Measurements from ENCODE around the gene ISCU. TPM values are rescaled to one million over a fixed set of nuclear protein-coding genes. Genes with fewer than 3 reads are reported as not detected.

Gene ISCU
- total and polyA plus RNA-seq, 2 experiments from 2014 or later: 90.0 to 158 TPM

GRCh38 chr12:108560321-108560721 lies 2.1 kb upstream of the ISCU start:
- peak in 1 of 2 donors; percentile 95 for DNase-seq (ENCODE audit: low read depth in 1 of 2, low spot score in 1 of 2)
- Histone ChIP-seq H3K36me3 (peaks cover 10% of the 10 kb centered on the region), H3K4me1 (ENCODE audit: low read depth) (no peaks in the 10 kb centered on the region), H3K4me3 (peak overlapping the region; percentile 92), H3K9me3 (ENCODE audit: low read depth) (no peaks in the 10 kb centered on the region), H3K27ac (peak overlapping the region; percentile 93), H3K27me3 (no peaks in the 10 kb centered on the region)
- no peak for TF ChIP-seq CTCF (IDR thresholded peaks at IDR 0.05; ENCODE audit: low read depth, low read length)

- TF ChIP-seq CTCF (IDR thresholded peaks at IDR 0.05; ENCODE audit: low read depth, low read length): no peak
- peak within 1 kb of the TSS; percentile 93 for H3K27ac ChIP-seq
- H3K9me3 ChIP-seq (ENCODE audit: low read depth): no peaks in the 10 kb centered on the region
- H3K4me3 ChIP-seq: peak within 1 kb of the TSS; percentile 92
- H3K27me3 ChIP-seq: no peaks in the 10 kb centered on the region
- DNase-seq (ENCODE audit: low read depth in 1 of 2, low spot score in 1 of 2): peak; percentile 90
- no peaks in the 10 kb centered on the region for H3K4me1 ChIP-seq (ENCODE audit: low read depth)
- peaks cover 17% of the 10 kb centered on the region for H3K36me3 ChIP-seq
These were observed 1.4 kb upstream of the ISCU start, which contains the start of gene SART3 for GRCh38 chr12:108560752-108561719. SART3 (minus strand) TSS chr12:108561173; CDS start chr12:108561154, 19 bp downstream.

GRCh38 chr12:108561852-108562347 lies 496 bp upstream of the ISCU start:
- peak overlapping the region; percentile 93 for H3K27ac ChIP-seq
- H3K9me3 ChIP-seq (ENCODE audit: low read depth): no peaks in the 10 kb centered on the region
- no peaks in the 10 kb centered on the region for H3K4me1 ChIP-seq (ENCODE audit: low read depth)
- H3K27me3 ChIP-seq: no peaks in the 10 kb centered on the region
- peaks cover 26% of the 10 kb centered on the region for H3K36me3 ChIP-seq
- no peak for DNase-seq (ENCODE audit: low read depth in 1 of 2, low spot score in 1 of 2)
- no peak for TF ChIP-seq CTCF (IDR thresholded peaks at IDR 0.05; ENCODE audit: low read depth, low read length)
- H3K4me3 ChIP-seq: peak overlapping the region; percentile 92

- peak; percentile 82 to 90 for DNase-seq (ENCODE audit: low read depth in 1 of 2, low spot score in 1 of 2)
- TF ChIP-seq CTCF (IDR thresholded peaks at IDR 0.05; ENCODE audit: low read depth, low read length): peak; percentile 88
- Histone ChIP-seq H3K4me1 (ENCODE audit: low read depth) (no peaks in the 10 kb centered on the region), H3K27me3 (no peaks in the 10 kb centered on the region), H3K36me3 (peaks cover 38% of the 10 kb centered on the region), H3K27ac (peak overlapping the region; percentile 93), H3K9me3 (ENCODE audit: low read depth) (no peaks in the 10 kb centered on the region), H3K4me3 (peak overlapping the region; percentile 92)
These were observed 874 bp downstream of the ISCU start for GRCh38 chr12:108563136-108563803.

- no peaks in the 10 kb centered on the region for H3K27me3 ChIP-seq
- TF ChIP-seq CTCF (IDR thresholded peaks at IDR 0.05; ENCODE audit: low read depth, low read length): no peak
- H3K4me1 ChIP-seq (ENCODE audit: low read depth): no peaks in the 10 kb centered on the region
- peak overlapping the region; percentile 92 for H3K4me3 ChIP-seq
- peak overlapping the region; percentile 93 for H3K27ac ChIP-seq
- H3K9me3 ChIP-seq (ENCODE audit: low read depth): no peaks in the 10 kb centered on the region
- peaks cover 43% of the 10 kb centered on the region for H3K36me3 ChIP-seq
- DNase-seq (ENCODE audit: low read depth in 1 of 2, low spot score in 1 of 2): no peak
These were observed 1.4 kb downstream of the ISCU start for GRCh38 chr12:108563804-108564151.
